ENCODE results near the gene ZHX3.
A peak's percentile ranks its signal among the peaks of the same experiment; 100 is the strongest.
"Not testable (repeated sequence)": the region's sequence is repeated elsewhere in the genome, so short reads cannot be mapped to it uniquely, and the experiment has no call there.

Gene ZHX3

DNA sequence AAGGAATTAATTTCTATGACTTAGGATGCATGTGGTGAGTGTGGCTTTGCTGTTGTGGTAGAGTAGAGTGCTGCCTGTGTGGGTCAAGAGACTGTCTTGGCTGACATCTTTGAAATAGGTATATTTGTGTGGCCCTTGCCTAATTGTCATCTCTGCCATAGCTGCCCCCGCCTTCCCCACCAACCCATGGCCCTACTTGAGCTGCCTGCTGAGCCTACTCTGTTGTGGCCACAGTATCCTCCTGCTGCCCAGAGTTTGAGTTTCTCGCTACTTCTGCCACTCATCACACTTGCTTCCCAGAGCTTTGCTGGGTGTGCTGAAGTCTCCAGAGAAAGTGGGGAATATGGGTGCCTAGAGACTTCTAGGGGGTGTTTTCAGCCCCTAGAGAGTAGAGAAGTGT is 172.2 kb downstream of the ZHX3 start:
- no peak for DNase-seq

DNA sequence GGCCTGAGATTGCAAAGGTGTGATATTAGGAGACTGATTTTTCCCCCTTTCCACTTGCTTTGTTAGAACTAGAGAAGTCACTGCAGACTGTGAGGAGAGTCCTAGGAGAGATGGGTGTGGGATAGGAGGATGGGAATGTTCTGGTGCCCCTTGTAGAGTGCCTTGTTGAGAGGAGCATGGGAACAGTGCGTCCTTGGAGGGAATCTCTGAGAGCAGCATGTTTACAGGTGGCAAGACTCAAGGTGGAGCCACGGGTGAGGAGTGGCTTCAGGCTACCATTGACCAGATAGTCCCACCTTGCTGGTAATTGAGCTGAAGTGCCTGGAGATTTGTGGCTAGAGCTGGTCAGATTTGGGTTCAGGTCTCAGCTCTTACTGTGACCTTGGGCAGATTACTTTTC is 174.2 kb downstream of the ZHX3 start:
- no peak for DNase-seq

DNA sequence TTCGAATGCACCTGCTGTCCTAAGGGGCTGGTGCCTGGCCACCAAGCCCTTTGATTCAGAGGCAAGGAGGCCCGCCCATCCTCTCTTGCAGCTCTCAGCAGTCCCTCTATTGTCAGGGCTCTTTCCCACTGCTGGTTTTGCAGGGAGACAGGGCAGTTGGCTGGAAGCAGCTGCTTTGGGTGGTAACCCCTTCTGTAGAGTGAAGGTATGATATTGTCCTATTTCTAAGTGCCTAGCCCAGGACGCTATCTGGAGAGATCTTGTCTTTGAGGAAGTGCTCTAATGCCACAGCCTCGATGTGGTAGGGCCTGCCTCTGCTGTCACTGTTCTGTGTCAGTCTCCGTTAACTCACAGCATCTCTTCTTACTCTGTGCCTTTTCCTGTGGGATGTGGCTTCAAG is 174.6 kb downstream of the ZHX3 start:
- no peak for DNase-seq

DNA sequence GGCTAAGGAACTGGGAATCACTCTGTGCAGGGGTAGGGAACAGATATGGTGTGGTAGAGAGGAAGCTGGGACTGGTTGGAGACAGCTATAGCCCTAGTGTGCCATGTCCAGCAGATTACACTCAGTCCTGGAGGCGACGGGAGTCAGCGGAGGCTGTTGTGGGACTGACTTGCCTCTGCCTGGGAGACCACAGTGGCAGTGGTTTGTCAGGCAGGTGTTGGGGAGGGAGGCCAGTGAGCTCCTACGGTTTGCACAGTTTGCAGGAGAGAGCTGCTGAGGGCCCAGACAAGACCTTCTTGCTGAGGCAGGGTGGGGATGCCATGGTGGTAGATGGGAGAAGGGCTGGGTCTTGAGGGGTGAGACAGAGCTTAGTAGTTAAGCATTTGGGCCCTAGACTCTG is 175.3 kb downstream of the ZHX3 start:
- no peak for DNase-seq

DNA sequence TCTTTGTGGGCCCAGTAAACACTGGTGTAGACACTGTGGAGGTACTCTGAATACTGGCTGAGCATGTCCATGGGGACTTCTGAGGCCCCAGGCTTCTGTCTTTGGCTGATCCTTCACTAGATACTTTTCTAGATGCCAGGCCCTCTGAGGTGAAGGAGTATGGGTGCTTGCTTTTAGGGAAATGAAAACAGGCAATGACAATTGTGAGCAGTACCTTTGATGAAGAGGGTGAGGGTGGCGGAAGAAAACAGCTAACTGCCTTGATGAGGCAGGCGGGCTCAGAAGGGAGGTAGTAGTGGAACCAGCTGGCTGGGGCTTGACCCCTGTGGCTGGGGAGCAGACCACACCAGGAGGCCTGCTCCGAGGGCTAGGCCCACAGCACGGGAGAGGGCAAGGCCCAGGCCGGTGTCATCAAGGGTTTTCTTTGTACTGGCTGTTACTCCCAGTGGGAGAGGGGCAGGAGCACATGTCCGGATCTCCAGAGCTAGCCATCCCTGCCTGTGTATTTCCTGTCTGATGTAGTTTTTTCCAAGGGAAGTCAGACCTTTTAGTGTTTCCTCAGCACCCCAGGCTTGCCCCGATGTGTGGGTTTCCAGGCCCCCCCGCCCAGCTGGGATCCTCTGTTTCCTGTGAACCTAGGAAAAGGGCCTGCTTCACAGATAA is 176.2 kb downstream of the ZHX3 start:
- DNase-seq: no peak

DNA sequence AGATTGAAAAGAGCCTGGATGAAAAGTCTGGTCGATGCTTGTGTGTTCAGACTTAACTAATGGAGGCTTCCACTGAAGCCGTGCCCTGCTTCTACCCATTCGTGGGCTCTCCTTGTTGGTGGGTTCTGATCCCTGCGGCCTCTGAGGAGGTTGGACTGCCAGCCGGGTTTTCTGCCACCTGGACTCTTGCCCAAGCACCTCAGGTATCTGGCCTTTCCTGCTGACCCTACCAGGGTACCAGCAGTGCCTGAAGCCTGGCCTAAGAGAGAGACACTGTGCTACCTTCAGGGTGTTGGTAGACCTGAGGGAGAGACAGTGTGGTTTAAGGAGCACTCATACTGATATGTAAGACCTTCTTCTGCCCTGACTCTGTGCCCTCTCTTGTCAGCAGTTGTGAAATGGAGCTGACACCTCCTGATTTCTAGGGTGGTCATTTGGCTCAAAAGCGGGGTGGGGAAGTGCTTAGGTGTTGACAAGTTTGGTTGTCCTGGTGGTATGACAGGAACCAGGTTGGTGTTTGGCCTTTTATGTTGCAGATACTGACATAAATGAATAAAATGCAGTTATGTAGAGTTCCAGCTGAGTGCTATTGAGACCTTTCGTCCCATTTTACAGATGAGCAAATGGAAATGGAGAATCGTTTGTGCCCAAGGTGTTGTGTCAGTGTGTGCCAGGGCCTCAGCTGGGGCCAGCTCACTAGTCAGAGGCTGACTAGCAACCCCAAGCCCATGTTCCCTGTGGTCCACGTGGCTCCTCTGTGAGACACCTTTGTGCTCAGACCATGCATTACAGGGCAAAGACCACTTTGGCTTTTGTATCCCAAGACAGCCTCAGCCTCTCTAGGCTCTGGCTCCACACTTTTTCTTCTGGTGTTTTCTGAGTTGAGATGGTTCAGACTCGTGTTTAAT is 177.1 kb downstream of the ZHX3 start:
- no peak for DNase-seq

DNA sequence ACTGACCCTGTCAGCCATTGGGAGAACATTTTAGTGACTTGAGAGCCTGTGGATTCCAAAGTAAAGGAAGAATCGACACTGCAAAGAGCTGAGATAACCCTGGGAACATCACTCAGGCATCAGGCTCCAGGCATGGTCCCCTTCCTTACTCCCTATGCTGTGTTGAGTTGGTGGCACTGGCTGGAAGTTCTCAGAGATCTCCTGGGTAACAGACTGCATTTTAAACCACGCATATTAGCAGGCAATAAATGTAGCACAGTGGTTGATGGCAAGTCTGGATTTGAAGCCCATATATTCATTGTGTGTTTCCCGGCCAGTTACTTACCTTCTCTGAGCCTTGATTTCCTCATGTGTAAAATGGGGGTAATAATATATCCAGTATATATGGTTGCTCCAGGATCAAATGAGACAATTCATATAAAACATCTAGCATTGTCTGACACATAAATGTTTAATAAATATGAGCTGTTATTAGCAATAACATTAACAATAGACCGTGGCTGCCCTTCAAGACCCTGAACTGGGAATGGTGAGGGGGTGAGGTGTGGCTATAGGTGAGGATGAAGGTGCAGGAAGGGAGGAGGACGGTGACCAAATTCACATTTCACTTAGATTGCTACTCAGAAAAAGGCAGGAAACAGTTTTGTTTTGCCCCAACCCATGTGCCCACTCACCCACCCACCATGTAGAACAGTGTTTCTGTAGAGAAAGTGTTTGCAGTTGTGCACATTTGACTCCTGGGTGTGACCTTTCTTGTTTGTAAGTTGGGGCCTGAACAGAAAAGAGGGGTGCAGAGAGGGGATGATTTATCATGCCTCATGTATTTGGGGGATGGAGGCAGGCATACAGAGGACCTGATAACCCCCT is 178.1 kb downstream of the ZHX3 start:
- DNase-seq: no peak

DNA sequence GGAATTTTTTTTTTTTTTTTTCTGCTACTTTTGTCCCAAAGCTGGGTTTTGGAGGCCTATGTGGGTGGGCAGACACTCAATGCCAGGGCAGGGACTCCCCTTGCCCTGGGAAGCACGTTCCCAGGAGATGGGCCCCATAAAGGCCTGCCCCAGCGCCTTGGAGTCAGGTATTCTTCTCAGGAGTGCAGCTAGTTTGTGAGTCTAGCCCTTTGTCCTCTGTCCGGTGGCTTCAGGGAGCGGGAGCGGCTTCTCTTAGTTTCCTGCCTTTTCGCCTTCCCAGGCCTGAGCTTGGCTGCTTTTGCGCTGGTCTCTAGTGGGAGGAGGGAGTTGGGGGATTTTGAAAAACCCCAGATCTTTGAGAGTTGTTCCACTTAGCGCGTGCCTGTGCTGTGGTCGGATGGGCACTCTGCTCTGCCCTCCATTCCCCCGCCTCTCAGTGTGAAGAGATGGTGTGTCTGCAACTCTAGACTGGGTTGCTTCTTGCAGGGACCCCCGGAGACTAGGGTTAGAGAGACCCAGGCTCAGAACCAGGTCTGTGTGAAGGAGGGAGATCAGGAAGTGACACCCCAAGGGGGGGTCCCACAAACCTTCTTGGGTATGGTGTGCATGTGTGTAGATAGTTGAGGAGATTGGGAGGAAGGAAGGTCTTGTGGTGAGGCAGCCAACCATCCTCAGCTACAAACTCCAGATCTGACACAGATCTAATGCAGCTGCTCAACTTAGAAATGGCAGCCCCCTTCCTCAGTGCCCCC is 178.9 kb downstream of the ZHX3 start:
- no peak for DNase-seq

DNA sequence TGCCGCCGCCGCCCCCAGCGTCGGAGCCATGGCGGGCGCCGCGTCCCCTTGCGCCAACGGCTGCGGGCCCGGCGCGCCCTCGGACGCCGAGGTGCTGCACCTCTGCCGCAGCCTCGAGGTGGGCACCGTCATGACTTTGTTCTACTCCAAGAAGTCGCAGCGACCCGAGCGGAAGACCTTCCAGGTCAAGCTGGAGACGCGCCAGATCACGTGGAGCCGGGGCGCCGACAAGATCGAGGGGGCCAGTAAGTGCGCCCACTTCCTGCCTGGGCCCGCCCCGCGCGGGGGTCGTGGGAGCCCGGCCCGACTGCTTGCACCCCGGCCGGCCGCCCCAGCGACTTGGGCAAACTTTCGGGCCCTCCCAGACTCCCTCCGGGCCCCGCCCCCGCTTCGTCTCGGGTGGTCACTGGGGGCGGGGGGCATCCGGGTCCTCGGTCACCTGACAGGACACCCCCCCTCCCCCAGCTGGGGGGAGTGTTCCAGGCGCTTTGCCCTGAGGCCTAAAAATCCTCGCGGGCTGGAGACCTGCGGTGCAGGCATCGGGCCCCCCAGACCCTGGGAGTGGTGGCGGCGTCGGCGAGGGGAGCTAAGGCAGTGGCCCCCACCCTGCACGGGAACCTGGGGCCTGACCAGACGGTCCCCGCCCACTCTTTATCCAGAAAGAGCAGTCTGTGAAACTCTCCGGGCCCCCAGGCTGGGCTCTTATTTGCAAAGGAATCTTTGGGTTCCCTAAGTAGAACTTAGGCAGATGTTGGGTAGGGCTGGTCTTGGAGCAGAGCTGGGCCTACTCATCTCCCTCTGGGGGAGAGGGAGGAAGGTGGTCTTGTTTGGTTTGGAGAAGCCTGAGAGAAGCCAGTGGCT is 179.7 kb downstream of the ZHX3 start:
- DNase-seq: no peak

DNA sequence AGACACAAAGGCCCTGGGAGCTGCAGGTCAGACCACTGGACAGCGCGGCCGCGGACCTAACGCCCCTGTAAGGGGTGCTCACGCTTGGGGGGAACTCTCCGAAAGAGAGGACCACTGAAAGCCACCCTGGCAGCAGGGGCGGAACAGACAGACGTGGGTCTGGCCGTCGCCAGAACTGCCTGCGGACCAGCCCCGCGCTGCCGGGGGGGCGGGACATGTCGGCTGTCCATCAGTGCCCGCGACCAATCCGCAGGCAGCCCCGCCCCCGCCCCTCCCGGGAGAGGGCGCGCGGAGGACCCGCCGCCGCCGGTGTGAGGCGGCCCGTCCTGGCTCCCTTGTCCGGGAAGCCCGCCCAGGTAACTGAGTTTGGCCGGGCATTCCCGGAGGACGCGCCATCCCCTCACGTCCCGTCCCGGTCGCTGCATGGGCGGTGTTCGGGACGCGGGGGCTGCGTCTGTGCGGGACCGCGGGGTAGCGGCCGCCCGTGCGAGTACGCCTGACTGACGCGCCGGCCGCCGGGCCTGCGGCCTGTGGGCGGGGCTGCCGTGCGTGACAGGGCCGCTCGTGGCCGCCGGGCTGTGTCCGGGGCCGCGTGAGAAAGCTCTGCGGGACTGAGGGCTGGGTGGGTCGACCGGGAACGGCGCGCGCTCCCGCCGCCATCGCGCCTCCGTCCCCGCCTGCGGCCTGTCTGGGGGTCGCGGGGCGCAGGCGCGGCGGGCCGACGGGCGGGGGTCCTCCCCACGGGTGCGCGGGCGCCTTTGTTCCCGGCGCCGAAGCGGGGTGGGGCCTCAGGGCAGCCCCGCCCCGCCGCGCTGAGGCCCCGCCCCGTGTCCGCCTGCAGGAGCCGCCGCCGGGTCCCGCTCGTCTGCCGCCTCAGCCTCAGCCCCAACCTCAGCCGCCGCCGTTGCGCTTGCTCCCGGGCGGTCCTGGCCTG is 180.6 kb downstream of the ZHX3 start, which contains the start of gene PLCG1:
Gene PLCG1, plus strand, starts transcription at position 864 of the 934 bp plus-strand sequence. CDS start 99 bp downstream, outside the sequence.
- DNase-seq: peak; percentile 52

DNA sequence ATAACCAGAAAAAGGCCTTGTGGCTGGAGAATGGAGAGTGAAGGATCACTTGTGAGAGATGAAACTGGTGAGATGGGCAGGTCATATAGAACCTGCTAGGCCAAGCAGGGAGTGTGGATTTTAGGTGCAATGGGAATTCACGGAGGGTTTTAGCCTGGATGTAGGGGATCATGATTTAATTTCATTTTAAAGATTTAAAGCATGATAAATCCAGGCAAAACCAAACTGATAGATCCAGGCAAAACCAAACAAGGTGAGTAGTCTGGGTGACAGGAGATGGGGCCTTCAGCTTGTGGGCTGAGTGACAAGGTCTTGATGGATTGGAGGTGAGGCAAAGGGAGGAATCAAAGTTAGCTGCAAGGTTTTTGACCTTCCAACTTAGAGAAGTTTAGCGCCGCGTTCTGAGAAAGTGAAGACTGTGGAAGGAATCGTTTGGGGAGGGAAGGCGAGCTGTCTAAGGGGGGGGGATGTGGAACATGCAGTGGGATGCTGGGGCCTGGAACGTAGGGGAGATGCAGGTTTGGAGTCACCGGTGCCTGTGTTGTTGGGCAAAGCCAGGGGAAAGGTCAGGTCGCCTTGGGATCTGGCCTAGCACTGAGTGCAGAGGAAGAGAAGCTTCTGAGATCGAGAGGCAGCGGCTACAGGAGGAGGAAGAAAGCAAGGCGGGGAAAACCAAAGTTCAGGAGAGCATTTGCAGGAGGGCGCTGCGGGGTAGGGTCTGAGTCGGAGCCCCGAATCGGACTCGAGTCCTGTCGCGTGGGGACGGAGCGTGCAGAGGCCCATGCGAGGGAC is 181.4 kb downstream of the ZHX3 start:
- no peak for DNase-seq

DNA sequence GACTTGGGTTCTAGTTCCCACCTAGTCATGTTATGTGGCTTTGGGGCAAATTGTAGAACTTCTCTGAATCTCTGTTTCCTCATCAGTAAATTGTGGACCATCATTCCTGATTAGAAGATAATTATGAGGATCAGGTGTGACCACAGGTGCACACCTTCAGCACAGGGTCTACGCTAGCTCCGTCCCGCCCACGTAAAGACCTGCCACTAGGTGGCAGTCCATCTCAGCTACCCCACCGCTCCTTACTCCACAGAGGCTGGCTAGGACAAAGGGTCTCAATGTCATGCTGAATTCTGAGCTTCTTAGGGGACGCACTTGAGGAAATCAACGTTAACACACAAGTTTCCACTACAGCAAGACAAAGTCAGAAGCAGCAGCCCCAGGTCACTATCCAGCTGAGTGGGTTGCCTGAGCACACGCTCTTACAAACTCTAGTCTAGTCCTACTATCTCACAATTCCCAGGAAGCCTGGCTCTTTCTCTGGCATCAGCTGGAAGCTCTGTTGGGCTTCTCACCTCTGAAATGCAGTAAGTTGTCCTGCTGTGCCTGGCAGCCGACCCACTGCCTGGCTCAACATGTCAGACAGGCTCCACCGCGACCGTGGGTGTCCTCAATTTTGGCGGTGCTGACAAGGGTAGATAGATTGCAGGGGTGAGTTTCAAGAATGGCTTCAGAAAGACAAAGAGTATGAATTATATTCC is 182.2 kb downstream of the ZHX3 start:
- DNase-seq: no peak

DNA sequence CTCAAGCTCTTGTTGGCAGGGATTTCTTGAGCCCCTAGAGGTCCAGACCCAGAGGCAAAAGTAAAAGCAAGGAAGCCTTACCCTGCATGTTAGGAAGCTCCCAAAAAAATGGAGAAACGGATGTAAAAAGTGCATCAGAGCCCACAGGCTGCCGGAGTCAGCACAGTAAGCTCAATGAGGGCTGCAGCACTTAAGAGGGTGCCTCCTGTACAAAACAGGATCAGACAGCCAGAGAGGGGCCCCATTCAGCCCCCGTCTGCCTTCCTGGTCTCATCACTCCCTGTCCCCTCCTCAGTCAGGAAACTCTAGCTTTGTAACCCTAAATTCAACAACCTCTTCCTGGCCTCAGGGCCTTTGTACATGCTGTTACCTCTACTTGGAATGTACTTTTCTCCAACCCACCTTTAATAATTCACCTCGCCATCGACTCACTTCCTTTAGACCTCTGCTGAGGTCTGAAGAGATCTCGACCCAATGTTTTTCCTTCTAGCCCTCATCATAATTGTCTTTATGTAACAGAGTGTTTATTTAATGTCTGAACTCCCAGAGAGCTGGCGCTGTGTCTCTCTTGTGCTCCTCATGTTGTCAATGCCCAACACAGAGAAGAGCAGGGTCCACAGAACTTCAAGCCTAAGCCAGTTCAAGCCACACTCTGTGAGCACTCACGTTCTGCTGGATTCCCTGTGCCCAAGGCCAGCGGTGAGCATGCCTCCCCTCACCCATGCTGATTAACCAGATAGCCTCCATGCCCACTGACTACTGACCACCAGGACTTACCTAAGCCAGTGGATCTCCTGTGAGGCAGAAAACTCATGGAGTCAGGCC is 183.0 kb downstream of the ZHX3 start:
- no peak for DNase-seq

DNA sequence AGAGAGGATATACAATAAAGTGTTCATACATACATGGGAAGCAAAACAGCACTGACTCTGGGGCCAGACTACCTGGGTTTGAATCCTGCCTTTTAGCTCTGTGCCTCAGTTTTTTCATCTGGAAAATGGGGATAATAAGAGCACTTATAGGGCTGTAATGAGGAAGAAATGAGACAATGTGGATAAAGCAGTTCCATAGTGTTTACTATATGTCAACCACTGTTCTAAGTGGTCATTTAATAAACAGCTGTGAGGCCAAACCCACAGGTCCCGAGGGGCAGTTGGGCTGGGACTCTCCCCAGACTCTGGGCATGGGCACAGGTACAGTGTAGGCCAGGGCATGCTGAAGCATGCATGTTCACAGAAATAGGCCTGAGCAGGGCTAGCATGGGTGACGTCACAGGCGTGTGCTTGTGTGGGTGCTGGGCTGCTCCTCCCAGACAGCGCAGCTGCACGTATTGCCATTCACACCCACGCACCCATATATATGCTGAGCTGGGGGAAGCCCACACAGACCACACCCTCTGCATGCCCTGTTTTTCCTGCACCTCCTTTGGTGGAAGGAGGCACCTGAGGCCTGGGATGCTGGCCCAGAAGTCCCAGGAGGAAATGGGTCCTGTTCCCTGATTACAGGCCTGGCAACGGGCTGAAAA is 183.7 kb downstream of the ZHX3 start:
- no peak for DNase-seq

DNA sequence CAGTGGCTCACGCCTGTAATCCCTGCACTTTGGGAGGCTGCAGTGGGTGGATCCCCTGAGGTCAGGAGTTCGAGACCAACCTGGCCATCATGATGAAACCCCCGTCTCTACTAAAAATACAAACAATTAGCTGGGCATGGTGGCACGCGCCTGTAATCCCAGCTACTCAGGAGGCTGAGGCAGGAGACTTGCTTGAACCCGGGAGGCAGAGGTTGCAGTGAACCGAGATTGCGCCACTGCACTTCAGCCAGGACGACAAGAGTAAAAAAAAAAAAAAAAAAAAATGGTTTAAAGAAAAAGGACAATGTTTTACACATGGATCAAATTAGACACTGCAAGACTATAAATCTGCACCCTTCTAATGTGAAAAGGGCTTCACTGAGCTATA is 185.1 kb downstream of the ZHX3 start:
- DNase-seq: not testable (repeated sequence)

DNA sequence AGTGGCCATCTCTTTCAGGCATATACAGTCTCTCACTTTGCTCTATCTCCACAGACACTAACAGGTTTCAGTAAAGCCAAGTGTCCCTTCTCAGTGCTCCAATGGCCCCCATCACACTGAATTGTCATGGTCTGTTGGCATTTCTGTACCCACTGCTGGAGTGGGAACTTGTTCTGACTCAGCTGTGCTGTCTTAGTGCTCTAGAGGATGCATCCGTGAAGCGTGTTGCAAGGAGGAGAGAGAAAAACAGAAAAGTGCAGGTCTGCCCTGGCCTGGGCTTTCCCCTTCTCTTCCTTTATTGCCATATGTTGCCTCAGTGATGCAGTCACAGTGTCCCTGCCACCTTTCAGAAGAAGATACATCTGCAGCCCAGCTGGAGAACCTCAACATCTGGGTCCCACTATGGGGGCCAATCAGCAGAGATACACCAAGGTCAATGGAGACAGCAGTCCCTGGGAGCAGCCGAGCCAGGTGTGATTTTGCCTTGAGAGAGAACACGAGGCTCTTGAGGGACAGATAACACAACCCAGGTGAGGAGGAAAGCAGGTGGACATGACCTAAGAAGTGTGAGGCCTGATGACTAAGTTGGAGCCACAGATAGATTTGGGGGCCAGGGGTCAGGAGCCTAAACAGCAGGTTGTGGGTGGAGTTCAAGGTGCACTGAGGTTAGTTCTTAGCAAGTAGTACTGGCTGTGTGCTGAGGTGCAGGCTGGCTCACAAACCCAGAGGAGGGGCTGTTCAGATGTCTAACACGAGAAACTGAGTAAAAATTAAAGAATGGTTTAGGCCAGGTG is 185.7 kb downstream of the ZHX3 start:
- no peak for DNase-seq

All from amniotic stem cell (primary cell).